Measurements from ENCODE around the gene RNF14. TPM values are rescaled to one million over a fixed set of nuclear protein-coding genes. Genes with fewer than 3 reads are reported as not detected.

RNF14 gene
- total and polyA plus RNA-seq, 2 donors (not counting 3 experiments of a cell fraction or from before 2014, with no cell fraction given): 23.5 to 55.9 TPM

GRCh38 chr5:142007237-142007544, 38.3 kb downstream of the RNF14 start:
- Histone ChIP-seq H3K79me2 (ENCODE audit: control insufficient read depth, insufficient read depth, low read length) (no peaks in the 10 kb centered on the region), H3K27me3 (ENCODE audit: control insufficient read depth in 2 of 2, insufficient read depth in 2 of 2, low read length in 2 of 2) (no peaks in the 10 kb centered on the region), H3K9me1 (replicated peaks; ENCODE audit: control insufficient read depth, extremely low read depth, insufficient read depth, low read length) (no peaks in the 10 kb centered on the region), H3K4me2 (ENCODE audit: insufficient read depth, low read length) (no peak overlapping the region), H3K4me1 (ENCODE audit: control insufficient read depth, extremely low read depth, insufficient read depth, low read length) (peaks cover 9% of the 10 kb centered on the region), H2AFZ (ENCODE audit: low read depth, low read length) (no peak overlapping the region), H3K36me3 (ENCODE audit: control insufficient read depth in 2 of 2, extremely low read depth in 1 of 2, insufficient read depth in 2 of 2, low read length in 2 of 2) (peaks cover 9 to 16% of the 10 kb centered on the region in 2 experiments), H3K4me3 (replicated peaks in 1 of 3; ENCODE audit: insufficient read depth in 1 of 3, low read depth in 1 of 3, low read length in 3 of 3) (no peak overlapping the region), H3K9me3 (replicated peaks; ENCODE audit: control insufficient read depth, insufficient read depth, low read length) (no peaks in the 10 kb centered on the region), H4K20me1 (replicated peaks; ENCODE audit: control insufficient read depth, extremely low read depth, insufficient read depth, low read length) (no peaks in the 10 kb centered on the region), H3K27ac (ENCODE audit: insufficient read depth, low read depth, low read length) (no peak overlapping the region), H3K9ac (replicated peaks; ENCODE audit: extremely low read depth, insufficient read depth, low read length) (no peak overlapping the region)
- DNase-seq (ENCODE audit: low read depth, low spot score) (no peak), FAIRE-seq (no peak)
- POLR2A ChIA-PET: no interaction called here
- TF ChIP-seq CTCF (IDR thresholded peaks at IDR 0.05; ENCODE audit: extremely low read depth in 1 of 2, insufficient read depth in 1 of 2, low read depth in 1 of 2, low read length in 2 of 2) (no peak), GATA2 (IDR thresholded peaks at IDR 0.05; ENCODE audit: insufficient read depth, insufficient read length, low read depth, low read length) (no peak), MYC (IDR thresholded peaks at IDR 0.05; ENCODE audit: low read depth, low read length) (no peak), POLR2A (IDR thresholded peaks at IDR 0.05; ENCODE audit: low read depth, low read length) (no peak), POLR2AphosphoS5 (IDR thresholded peaks at IDR 0.05; ENCODE audit: insufficient read depth, low read depth, low read length) (no peak), FOS (IDR thresholded peaks at IDR 0.05; ENCODE audit: borderline replicate concordance, insufficient read depth, low read length) (no peak), EZH2 (IDR thresholded peaks at IDR 0.05; ENCODE audit: borderline replicate concordance, low read depth, low read length, severe bottlenecking) (no peak)
- TF ChIP-seq, protein P1, sequence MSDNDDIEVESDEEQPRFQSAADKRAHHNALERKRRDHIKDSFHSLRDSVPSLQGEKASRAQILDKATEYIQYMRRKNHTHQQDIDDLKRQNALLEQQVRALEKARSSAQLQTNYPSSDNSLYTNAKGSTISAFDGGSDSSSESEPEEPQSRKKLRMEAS (IDR thresholded peaks at IDR 0.05; ENCODE audit: insufficient read depth, insufficient read length): no peak
- dilution Hi-C loops (cut with MboI; ENCODE audit: extremely low pct_ligation_motif_present, low sequenced_read_pairs) (no loop called here), intact Hi-C loops (cut with micrococcal nuclease) (no loop called here)
- CTCF ChIA-PET: interaction anchor here (0.8 to 10.0 kb wide), 2 partner anchors 16 to 136 kb away, joined by 4 to 122 read pairs; no protein-coding TSS in a partner anchor
- BruUV-seq (replicated peaks): no TSS peak

All from endothelial cell of umbilical vein (primary cell).